ENCODE results near the gene MTNR1A.

The MTNR1A gene

DNA sequence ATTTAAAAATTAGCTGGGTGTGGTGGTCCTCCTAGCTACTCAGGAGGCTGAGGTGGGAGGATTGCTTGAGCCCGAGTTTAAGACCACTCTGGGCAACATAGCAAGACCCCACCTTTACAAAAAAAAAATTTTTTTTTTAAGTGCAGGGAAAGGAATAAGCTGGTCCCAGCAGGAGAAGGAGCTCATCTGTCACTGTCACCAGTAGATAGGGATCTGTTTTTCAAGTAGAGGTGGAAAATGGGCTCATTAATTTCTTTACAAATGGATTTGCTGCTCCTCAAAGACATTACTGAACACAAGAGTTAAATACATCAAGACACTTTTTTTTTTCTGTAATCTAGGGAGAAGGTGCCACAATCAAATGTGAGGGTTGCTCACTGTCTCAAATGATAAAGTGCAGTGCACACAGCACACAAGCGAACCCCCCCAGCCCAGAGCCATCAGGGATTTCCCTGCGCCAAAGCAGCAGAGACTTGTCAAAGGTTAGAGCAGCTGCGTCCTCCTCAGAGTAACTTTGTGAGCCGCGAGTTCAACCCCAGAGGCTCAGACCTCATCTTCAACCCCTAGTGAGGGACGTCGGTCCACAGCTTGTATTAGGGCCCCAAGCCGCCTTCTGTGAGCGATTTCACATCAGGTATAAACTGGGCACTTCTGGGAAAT, 14.3 kb upstream of the MTNR1A start:
- no peaks in the 10 kb centered on the region for H3K79me2 ChIP-seq (ENCODE audit: insufficient read depth, low read length)
- H3K36me3 ChIP-seq (ENCODE audit: low read length): no peaks in the 10 kb centered on the region
- no peak overlapping the region for H3K4me2 ChIP-seq (ENCODE audit: low read depth, low read length, poor library complexity, severe bottlenecking)
- no peaks in the 10 kb centered on the region for H3K9me3 ChIP-seq (ENCODE audit: insufficient read depth, low read length)
- no peak overlapping the region for H3K9ac ChIP-seq (ENCODE audit: low read length)
- H3K9me2 ChIP-seq (replicated peaks; ENCODE audit: insufficient read depth, low read length): no peaks in the 10 kb centered on the region
- no peak overlapping the region for H2AFZ ChIP-seq (ENCODE audit: low read depth, low read length, severe bottlenecking)
- no peaks in the 10 kb centered on the region for H3F3A ChIP-seq (ENCODE audit: insufficient read depth)
- H4K20me1 ChIP-seq (ENCODE audit: low read depth, low read length): no peaks in the 10 kb centered on the region
- H3K27ac ChIP-seq (ENCODE audit: low read depth, low read length): no peak overlapping the region
- TF ChIP-seq, protein P1, sequence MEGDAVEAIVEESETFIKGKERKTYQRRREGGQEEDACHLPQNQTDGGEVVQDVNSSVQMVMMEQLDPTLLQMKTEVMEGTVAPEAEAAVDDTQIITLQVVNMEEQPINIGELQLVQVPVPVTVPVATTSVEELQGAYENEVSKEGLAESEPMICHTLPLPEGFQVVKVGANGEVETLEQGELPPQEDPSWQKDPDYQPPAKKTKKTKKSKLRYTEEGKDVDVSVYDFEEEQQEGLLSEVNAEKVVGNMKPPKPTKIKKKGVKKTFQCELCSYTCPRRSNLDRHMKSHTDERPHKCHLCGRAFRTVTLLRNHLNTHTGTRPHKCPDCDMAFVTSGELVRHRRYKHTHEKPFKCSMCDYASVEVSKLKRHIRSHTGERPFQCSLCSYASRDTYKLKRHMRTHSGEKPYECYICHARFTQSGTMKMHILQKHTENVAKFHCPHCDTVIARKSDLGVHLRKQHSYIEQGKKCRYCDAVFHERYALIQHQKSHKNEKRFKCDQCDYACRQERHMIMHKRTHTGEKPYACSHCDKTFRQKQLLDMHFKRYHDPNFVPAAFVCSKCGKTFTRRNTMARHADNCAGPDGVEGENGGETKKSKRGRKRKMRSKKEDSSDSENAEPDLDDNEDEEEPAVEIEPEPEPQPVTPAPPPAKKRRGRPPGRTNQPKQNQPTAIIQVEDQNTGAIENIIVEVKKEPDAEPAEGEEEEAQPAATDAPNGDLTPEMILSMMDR (IDR thresholded peaks at IDR 0.05; ENCODE audit: insufficient read depth, low read length, poor library complexity, severe bottlenecking): no peak
- TF ChIP-seq EZH2phosphoT487 (conservative IDR thresholded peaks at IDR 0.05; ENCODE audit: low read length): no peak
- H3K27me3 ChIP-seq (ENCODE audit: low read length): no peaks in the 10 kb centered on the region
- H3K4me3 ChIP-seq (ENCODE audit: insufficient read depth, low read length, poor library complexity, severe bottlenecking): no peak overlapping the region

DNA sequence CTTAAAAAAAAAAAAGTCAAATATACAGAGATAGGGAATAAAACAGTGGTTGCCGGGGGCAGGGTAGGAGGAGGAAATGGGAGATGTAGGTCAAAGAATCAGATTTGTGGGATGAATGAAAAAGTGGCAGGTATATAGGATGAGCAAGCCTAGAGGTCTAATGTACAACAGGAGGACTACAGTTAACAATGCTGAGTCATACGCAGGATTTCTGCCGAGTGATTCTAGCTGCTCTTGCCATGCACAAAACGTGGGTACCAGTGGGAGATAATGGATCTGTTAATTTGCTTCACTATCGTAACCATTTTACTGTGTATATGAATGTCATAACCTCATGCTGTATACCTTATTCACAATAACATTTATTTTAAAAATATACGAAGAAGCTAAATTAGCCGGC, 10.7 kb upstream of the MTNR1A start:
- H3K27me3 ChIP-seq (ENCODE audit: low read length): no peaks in the 10 kb centered on the region
- no peaks in the 10 kb centered on the region for H3K9me2 ChIP-seq (replicated peaks; ENCODE audit: insufficient read depth, low read length)
- no peak overlapping the region for H3K4me3 ChIP-seq (ENCODE audit: insufficient read depth, low read length, poor library complexity, severe bottlenecking)
- H3F3A ChIP-seq (ENCODE audit: insufficient read depth): no peaks in the 10 kb centered on the region
- no peaks in the 10 kb centered on the region for H3K36me3 ChIP-seq (ENCODE audit: low read length)
- H3K9me3 ChIP-seq (ENCODE audit: insufficient read depth, low read length): no peaks in the 10 kb centered on the region
- H3K4me2 ChIP-seq (ENCODE audit: low read depth, low read length, poor library complexity, severe bottlenecking): no peak overlapping the region
- no peak overlapping the region for H3K9ac ChIP-seq (ENCODE audit: low read length)
- no peaks in the 10 kb centered on the region for H3K79me2 ChIP-seq (ENCODE audit: insufficient read depth, low read length)
- H2AFZ ChIP-seq (ENCODE audit: low read depth, low read length, severe bottlenecking): no peak overlapping the region
- no peak overlapping the region for H3K27ac ChIP-seq (ENCODE audit: low read depth, low read length)
- no peaks in the 10 kb centered on the region for H4K20me1 ChIP-seq (ENCODE audit: low read depth, low read length)
- TF ChIP-seq, protein P1 (IDR thresholded peaks at IDR 0.05; ENCODE audit: insufficient read depth, low read length, poor library complexity, severe bottlenecking): no peak
- TF ChIP-seq EZH2phosphoT487 (conservative IDR thresholded peaks at IDR 0.05; ENCODE audit: low read length): no peak

DNA sequence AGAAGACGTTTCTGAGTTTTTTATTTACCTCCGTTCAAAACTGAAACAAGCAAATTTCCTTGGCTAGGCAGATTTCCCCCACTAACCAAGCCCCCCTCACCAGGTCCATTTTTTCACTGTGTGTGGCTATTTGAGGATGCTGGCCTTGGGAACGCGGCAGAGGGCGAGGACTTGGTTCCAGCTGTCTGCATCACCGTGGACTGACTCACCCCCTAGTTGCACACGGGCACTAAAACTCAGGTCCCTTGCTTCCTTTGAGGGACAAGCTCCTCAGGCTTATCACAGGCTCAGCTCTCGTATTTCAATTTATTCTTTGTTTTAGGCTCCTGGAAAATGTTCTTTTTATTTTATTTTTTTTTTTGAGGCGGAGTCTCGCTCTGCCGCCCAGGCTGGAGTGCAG, 8.4 kb upstream of the MTNR1A start:
- H3K9me3 ChIP-seq (ENCODE audit: insufficient read depth, low read length): no peaks in the 10 kb centered on the region

More for the DNA sequence above, 8.4 kb upstream of the MTNR1A start:
- H3K4me3 ChIP-seq (ENCODE audit: insufficient read depth, low read length, poor library complexity, severe bottlenecking): no peak overlapping the region
- no peaks in the 10 kb centered on the region for H3F3A ChIP-seq (ENCODE audit: insufficient read depth)
- no peaks in the 10 kb centered on the region for H3K27me3 ChIP-seq (ENCODE audit: low read length)
- no peaks in the 10 kb centered on the region for H3K9me2 ChIP-seq (replicated peaks; ENCODE audit: insufficient read depth, low read length)
- no peak overlapping the region for H2AFZ ChIP-seq (ENCODE audit: low read depth, low read length, severe bottlenecking)
- no peak for TF ChIP-seq EZH2phosphoT487 (conservative IDR thresholded peaks at IDR 0.05; ENCODE audit: low read length)
- TF ChIP-seq, protein P1 (IDR thresholded peaks at IDR 0.05; ENCODE audit: insufficient read depth, low read length, poor library complexity, severe bottlenecking): no peak
- no peak overlapping the region for H3K27ac ChIP-seq (ENCODE audit: low read depth, low read length)
- no peak overlapping the region for H3K4me2 ChIP-seq (ENCODE audit: low read depth, low read length, poor library complexity, severe bottlenecking)
- H3K36me3 ChIP-seq (ENCODE audit: low read length): no peaks in the 10 kb centered on the region
- H4K20me1 ChIP-seq (ENCODE audit: low read depth, low read length): no peaks in the 10 kb centered on the region
- no peak overlapping the region for H3K9ac ChIP-seq (ENCODE audit: low read length)
- H3K79me2 ChIP-seq (ENCODE audit: insufficient read depth, low read length): no peaks in the 10 kb centered on the region
